GM23338 (cell line): ENCODE data around the gene IMPA2.

Experiments
- CREB1 ChIP-seq: fragments of 250-450 bp; sonication (Bioruptor Pico); IDR thresholded peaks from 2 replicates; pipeline ENCODE4 v1.5.0; 2020; ENCODE audit warnings: low read depth, mild to moderate bottlenecking, moderate library complexity
- EZH2 ChIP-seq: fragments of 200-600 bp; sonication (generic); IDR thresholded peaks from one replicate; pipeline ENCODE4 v1.8.0; 2017; ENCODE audit warnings: antibody characterized with exemption, mild to moderate bottlenecking, low read depth; ENCODE audit not compliant: unreplicated experiment
- EZH2phosphoT487 ChIP-seq: fragments of 200-600 bp; sonication (generic); IDR thresholded peaks from one replicate; pipeline ENCODE4 v1.8.1; 2018; ENCODE audit warnings: antibody characterized with exemption; ENCODE audit not compliant: unreplicated experiment
- JUNB ChIP-seq: IDR thresholded peaks from one replicate; pipeline ENCODE4 v1.6.1; 2016; ENCODE audit warnings: antibody characterized with exemption; ENCODE audit not compliant: unreplicated experiment
- NANOG ChIP-seq: IDR thresholded peaks from 2 replicates; pipeline ENCODE4 v1.6.1; 2016; ENCODE audit warnings: antibody characterized with exemption, borderline replicate concordance
- POLR2AphosphoS5 ChIP-seq: IDR thresholded peaks from 2 replicates; pipeline ENCODE4 v1.6.1; 2016; ENCODE audit warnings: antibody characterized with exemption, low read depth
- STAT1 ChIP-seq: IDR thresholded peaks from one replicate; pipeline ENCODE4 v1.6.1; 2016; ENCODE audit warnings: antibody characterized with exemption; ENCODE audit not compliant: unreplicated experiment
- ZNF114 ChIP-seq: fragments of 250-450 bp; sonication (Bioruptor Pico); IDR thresholded peaks from 2 replicates; pipeline ENCODE4 v1.5.0; 2020; ENCODE audit warnings: mild to moderate bottlenecking, moderate library complexity
- TF ChIP-seq, protein P1 (sequence below), 2 experiments: fragments of 200-600 bp in 1 of 2; sonication (generic) in 1 of 2; conservative IDR thresholded peaks; 2 replicates each; pipeline versions ENCODE4 v1.5.1 to v1.6.1; 2016 to 2017; ENCODE audit warnings: antibody characterized with exemption in 2 of 2, low read depth in 2 of 2, mild to moderate bottlenecking in 2 of 2, moderate library complexity in 1 of 2
- TF ChIP-seq, protein P2 (sequence below): IDR thresholded peaks from one replicate; pipeline ENCODE4 v1.6.1; 2018; ENCODE audit warnings: antibody characterized with exemption; ENCODE audit not compliant: unreplicated experiment
- TF ChIP-seq, protein P3 (sequence below): fragments of 250-450 bp; sonication (Bioruptor Pico); IDR thresholded peaks from 2 replicates; pipeline ENCODE4 v1.5.0; 2020; ENCODE audit warnings: mild to moderate bottlenecking, moderate library complexity

DNA sequence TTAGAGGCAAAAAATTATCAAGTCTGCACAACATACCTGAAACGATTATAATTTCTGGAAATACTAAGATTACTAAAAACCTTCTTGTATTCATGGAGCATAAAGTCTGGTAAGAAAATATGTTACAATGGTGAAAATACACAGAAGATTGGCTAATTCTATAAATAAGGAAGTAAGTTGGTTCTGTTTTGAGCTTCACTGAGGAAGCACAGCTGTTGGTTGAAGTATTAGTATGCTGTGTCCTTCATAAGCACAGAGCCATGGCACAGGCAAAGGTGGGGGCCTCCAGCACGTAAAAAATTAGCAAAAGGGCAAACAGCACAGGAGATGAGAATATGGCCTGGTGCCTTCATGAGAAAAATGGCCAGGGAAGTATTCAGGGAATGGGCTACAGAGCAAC, 72.0 kb downstream of the IMPA2 start:
- TF ChIP-seq, protein P1, sequence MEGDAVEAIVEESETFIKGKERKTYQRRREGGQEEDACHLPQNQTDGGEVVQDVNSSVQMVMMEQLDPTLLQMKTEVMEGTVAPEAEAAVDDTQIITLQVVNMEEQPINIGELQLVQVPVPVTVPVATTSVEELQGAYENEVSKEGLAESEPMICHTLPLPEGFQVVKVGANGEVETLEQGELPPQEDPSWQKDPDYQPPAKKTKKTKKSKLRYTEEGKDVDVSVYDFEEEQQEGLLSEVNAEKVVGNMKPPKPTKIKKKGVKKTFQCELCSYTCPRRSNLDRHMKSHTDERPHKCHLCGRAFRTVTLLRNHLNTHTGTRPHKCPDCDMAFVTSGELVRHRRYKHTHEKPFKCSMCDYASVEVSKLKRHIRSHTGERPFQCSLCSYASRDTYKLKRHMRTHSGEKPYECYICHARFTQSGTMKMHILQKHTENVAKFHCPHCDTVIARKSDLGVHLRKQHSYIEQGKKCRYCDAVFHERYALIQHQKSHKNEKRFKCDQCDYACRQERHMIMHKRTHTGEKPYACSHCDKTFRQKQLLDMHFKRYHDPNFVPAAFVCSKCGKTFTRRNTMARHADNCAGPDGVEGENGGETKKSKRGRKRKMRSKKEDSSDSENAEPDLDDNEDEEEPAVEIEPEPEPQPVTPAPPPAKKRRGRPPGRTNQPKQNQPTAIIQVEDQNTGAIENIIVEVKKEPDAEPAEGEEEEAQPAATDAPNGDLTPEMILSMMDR (conservative IDR thresholded peaks at IDR 0.05; ENCODE audit: low read depth in 2 of 2) = no peak
- TF ChIP-seq JUNB (no peak), POLR2AphosphoS5 (no peak), EZH2phosphoT487 (no peak), NANOG (no peak), EZH2 (no peak), ZNF114 (CRISPR knock-in tag) (no peak), CREB1 (CRISPR knock-in tag) (no peak), STAT1 (no peak)
- TF ChIP-seq, protein P2, sequence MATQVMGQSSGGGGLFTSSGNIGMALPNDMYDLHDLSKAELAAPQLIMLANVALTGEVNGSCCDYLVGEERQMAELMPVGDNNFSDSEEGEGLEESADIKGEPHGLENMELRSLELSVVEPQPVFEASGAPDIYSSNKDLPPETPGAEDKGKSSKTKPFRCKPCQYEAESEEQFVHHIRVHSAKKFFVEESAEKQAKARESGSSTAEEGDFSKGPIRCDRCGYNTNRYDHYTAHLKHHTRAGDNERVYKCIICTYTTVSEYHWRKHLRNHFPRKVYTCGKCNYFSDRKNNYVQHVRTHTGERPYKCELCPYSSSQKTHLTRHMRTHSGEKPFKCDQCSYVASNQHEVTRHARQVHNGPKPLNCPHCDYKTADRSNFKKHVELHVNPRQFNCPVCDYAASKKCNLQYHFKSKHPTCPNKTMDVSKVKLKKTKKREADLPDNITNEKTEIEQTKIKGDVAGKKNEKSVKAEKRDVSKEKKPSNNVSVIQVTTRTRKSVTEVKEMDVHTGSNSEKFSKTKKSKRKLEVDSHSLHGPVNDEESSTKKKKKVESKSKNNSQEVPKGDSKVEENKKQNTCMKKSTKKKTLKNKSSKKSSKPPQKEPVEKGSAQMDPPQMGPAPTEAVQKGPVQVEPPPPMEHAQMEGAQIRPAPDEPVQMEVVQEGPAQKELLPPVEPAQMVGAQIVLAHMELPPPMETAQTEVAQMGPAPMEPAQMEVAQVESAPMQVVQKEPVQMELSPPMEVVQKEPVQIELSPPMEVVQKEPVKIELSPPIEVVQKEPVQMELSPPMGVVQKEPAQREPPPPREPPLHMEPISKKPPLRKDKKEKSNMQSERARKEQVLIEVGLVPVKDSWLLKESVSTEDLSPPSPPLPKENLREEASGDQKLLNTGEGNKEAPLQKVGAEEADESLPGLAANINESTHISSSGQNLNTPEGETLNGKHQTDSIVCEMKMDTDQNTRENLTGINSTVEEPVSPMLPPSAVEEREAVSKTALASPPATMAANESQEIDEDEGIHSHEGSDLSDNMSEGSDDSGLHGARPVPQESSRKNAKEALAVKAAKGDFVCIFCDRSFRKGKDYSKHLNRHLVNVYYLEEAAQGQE = no peak
- TF ChIP-seq, protein P3, sequence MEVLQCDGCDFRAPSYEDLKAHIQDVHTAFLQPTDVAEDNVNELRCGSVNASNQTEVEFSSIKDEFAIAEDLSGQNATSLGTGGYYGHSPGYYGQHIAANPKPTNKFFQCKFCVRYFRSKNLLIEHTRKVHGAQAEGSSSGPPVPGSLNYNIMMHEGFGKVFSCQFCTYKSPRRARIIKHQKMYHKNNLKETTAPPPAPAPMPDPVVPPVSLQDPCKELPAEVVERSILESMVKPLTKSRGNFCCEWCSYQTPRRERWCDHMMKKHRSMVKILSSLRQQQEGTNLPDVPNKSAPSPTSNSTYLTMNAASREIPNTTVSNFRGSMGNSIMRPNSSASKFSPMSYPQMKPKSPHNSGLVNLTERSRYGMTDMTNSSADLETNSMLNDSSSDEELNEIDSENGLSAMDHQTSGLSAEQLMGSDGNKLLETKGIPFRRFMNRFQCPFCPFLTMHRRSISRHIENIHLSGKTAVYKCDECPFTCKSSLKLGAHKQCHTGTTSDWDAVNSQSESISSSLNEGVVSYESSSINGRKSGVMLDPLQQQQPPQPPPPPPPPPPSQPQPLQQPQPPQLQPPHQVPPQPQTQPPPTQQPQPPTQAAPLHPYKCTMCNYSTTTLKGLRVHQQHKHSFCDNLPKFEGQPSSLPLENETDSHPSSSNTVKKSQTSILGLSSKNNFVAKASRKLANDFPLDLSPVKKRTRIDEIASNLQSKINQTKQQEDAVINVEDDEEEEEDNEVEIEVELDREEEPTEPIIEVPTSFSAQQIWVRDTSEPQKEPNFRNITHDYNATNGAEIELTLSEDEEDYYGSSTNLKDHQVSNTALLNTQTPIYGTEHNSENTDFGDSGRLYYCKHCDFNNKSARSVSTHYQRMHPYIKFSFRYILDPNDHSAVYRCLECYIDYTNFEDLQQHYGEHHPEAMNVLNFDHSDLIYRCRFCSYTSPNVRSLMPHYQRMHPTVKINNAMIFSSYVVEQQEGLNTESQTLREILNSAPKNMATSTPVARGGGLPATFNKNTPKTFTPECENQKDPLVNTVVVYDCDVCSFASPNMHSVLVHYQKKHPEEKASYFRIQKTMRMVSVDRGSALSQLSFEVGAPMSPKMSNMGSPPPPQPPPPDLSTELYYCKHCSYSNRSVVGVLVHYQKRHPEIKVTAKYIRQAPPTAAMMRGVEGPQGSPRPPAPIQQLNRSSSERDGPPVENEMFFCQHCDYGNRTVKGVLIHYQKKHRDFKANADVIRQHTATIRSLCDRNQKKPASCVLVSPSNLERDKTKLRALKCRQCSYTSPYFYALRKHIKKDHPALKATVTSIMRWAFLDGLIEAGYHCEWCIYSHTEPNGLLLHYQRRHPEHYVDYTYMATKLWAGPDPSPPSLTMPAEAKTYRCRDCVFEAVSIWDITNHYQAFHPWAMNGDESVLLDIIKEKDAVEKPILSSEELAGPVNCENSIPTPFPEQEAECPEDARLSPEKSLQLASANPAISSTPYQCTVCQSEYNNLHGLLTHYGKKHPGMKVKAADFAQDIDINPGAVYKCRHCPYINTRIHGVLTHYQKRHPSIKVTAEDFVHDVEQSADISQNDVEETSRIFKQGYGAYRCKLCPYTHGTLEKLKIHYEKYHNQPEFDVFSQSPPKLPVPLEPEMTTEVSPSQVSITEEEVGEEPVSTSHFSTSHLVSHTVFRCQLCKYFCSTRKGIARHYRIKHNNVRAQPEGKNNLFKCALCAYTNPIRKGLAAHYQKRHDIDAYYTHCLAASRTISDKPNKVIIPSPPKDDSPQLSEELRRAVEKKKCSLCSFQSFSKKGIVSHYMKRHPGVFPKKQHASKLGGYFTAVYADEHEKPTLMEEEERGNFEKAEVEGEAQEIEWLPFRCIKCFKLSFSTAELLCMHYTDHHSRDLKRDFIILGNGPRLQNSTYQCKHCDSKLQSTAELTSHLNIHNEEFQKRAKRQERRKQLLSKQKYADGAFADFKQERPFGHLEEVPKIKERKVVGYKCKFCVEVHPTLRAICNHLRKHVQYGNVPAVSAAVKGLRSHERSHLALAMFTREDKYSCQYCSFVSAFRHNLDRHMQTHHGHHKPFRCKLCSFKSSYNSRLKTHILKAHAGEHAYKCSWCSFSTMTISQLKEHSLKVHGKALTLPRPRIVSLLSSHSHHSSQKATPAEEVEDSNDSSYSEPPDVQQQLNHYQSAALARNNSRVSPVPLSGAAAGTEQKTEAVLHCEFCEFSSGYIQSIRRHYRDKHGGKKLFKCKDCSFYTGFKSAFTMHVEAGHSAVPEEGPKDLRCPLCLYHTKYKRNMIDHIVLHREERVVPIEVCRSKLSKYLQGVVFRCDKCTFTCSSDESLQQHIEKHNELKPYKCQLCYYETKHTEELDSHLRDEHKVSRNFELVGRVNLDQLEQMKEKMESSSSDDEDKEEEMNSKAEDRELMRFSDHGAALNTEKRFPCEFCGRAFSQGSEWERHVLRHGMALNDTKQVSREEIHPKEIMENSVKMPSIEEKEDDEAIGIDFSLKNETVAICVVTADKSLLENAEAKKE (CRISPR knock-in tag) = no peak
